ENCODE results near the gene FALEC.
"Not testable (repeated sequence)": the region's sequence is repeated elsewhere in the genome, so short reads cannot be mapped to it uniquely, and the experiment has no call there.

FALEC gene

DNA sequence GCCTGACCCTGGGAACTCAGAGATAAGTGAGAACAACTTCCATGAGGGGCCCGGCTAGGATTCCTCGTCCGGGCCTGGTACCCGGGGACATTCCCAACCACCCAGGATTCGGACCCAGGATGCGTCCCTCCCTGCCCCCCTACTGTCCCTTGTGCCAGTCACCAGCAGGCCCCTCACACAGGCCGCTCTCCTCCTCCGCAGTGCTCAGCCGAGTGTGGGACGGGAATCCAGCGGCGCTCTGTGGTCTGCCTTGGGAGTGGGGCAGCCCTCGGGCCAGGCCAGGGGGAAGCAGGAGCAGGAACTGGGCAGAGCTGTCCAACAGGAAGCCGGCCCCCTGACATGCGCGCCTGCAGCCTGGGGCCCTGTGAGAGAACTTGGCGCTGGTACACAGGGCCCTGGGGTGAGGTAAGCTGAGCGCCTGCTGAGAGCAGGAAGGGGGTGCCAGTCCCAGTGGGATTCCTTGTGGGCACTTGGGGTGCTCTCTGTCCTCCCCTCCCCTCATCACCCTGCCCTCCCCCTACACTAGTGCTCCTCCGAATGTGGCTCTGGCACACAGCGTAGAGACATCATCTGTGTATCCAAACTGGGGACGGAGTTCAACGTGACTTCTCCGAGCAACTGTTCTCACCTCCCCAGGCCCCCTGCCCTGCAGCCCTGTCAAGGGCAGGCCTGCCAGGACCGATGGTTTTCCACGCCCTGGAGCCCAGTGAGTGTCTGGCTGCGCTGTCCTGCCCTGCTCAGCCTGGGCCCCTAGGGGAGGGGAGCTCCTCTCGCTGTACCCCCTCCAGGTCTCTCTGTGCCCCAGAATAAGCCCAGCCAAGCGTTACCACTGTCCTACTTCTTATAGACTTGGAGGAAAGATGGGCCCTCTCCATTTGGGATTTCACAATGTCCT lies 43.5 kb downstream of the FALEC start:
- DNase-seq (ENCODE audit: low read depth in 2 of 2): no peak

DNA sequence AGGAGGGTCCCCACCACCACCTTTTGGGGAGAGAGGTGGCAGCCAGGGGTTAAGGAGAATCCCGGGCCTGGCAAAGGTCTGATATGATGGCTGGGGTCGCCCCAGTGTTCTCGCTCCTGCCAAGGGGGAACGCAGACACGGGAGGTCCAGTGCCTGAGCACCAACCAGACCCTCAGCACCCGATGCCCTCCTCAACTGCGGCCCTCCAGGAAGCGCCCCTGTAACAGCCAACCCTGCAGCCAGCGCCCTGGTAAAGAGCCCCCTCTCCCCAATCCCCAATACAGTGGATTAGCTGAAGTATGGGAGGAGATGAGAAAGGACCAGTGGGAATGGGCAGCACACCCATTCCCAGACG lies 44.1 kb downstream of the FALEC start:
- no peak for DNase-seq (ENCODE audit: low read depth in 2 of 2)

DNA sequence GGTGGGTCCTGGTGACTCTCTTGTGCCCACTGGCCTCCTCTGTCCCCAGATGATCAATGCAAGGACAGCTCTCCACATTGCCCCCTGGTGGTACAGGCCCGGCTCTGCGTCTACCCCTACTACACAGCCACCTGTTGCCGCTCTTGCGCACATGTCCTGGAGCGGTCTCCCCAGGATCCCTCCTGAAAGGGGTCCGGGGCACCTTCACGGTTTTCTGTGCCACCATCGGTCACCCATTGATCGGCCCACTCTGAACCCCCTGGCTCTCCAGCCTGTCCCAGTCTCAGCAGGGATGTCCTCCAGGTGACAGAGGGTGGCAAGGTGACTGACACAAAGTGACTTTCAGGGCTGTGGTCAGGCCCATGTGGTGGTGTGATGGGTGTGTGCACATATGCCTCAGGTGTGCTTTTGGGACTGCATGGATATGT lies 44.5 kb downstream of the FALEC start:
- peak in 1 of 2 donors; percentile 76 for DNase-seq (ENCODE audit: low read depth in 2 of 2)

DNA sequence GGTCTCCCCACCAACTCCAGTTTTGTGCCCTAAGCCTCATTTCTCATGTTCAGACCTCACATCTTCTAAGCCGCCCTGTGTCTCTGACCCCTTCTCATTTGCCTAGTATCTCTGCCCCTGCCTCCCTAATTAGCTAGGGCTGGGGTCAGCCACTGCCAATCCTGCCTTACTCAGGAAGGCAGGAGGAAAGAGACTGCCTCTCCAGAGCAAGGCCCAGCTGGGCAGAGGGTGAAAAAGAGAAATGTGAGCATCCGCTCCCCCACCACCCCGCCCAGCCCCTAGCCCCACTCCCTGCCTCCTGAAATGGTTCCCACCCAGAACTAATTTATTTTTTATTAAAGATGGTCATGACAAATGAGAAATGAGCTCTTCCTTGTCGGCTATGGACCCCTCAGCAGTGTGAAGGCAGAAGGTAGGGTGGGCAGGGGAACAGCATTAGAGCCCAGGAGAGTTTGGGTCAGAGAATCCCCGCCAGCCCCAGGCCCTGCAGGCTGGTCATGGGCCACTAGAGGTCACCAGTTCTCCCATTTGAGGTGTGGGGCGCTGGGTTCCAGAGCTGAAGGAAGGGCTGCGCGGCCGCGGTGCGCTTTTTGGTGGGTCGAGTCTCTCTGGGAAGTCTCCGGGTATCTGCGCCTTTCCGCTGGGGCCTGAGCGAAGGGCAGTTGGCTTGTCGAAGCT lies 45.2 kb downstream of the FALEC start:
- peak; percentile 80 to 85 for DNase-seq (ENCODE audit: low read depth in 2 of 2)

DNA sequence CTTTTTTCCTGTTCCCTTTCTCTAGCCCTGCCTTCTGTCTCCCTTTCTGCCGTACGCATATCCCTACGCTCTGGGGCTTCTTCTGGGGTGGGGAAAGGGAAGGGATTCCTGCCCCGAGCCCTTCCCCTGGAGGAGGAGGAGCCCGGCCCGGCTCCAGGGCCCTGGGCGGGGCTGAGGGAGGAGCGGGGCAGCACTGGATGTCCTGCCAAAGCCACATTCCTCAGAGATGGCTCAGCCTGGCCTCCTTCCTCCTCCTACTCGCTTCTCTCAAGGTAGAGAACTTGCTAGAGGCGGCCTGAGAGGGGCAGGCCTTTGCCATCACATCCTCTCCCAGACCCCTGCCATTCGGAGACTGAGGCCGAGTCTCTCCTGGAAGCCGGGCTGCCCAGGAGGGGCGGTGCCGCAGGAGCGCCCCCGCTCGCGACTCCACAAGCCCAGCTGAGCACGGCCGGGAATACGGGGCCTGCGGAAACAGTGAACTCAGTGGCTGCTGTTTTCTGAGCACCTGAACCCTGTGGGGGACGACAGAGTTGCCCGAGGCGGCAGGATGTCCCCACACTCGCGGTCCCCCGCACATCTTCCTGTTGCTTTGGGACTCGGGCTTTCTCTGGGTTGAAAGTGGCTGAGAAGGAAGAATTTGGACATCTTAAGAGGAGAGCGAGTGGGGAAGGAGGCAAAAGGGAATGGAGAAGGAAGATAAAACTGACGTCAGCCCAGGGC lies 45.9 kb downstream of the FALEC start:
- DNase-seq (ENCODE audit: low read depth in 2 of 2): peak in 1 of 2 donors; percentile 67

DNA sequence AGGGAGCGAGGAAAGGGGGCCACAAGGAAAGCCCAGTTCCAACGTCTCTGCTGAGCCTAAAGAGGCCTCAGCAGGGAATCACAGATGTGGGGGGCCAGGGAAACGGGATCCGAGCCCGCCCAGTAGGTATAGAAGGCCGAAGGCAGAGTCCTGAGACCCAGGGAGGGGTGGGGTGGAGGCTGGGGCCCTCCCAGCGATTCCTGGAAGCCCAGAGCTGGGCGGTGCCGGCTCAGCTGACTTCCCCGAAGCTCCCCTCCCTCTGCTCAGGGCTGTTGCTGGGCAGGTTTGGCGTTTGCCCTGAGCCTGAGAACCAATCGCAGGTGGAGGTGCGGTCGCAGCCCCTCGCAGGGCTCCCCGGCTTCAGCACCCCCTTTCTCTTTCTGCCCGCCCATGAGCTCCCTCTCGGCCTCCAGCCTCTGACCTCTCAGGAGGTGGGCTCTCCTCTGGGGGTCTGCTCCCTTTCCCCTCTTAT lies 46.5 kb downstream of the FALEC start:
- DNase-seq (ENCODE audit: low read depth in 2 of 2): peak; percentile 85 to 89

DNA sequence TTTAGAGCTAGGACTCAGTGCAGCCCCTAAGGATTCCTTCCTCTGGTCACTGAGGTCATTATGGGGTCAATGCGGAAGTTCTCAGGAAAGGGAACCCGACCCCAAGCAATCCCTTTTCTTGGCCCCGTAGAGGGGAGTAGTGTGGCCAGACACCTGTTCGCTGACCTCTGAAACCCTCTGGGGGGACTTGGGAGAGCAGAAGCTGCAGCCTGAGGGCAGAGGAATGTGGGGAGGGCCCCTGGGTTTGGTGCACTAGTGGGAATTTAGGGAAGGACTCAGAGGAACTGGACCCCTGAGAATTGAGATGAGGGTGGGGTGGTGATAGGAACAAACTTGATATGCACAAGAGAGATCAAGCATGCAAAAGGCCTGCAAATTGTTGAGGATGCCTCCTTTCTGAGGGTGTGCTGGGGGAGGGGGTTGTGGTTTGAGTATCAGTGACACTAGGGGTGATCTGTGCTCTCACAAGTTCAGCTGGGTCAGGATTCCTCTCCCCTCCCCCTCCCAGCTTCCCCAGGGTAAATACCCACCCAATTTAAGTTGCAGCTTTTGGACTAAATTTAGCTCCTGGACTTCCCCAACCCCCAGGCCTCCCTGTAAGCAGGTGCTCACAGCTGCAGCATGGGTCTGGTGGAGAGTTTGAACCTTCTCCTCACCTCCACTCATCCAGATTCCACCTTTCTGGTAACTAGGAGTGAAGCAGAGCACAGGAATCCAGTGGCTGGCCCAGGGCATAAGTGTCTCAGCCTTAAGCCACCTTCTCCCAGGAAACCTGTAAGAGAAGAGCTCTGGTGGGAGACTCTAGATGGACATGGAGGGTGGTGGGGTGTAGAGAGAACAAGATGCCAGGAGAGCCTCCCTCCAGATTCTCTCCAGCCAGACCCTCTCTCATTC lies 47.1 kb downstream of the FALEC start:
- peak; percentile 75 to 77 for DNase-seq (ENCODE audit: low read depth in 2 of 2)

DNA sequence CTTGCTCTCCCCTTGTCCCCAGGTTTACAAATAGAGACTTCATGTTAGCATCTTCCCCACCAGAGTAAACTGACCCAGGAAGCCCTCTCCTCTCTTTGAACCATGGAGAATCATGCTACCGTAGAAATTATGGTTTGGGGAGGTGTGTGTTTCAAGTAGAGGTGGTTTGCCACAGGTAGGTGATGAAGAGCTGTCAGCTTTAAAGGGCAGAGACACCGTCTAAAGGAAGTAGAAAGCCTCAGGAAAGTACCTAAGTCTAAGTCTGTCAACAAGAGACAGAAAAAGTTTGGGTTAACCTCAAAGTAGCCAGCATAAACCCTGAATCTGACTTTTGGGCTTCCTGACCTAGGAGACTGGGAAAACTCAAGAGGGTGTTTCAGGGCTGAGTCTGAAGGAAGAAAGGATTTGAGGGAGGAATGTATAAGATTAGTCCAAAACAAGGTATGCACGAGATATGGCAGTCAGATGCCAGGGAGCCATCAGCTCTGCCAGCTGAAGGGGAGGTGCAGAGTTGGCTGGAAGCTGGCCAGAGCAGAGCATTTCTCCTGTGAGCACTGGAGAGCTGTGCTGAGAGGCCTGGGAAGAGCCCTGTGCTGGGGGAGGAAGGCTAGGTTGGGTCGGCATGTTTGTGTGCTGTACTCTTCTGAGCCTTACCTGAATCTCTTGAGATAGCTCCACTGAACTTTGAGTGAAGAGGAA lies 47.9 kb downstream of the FALEC start:
- no peak for DNase-seq (ENCODE audit: low read depth in 2 of 2)

DNA sequence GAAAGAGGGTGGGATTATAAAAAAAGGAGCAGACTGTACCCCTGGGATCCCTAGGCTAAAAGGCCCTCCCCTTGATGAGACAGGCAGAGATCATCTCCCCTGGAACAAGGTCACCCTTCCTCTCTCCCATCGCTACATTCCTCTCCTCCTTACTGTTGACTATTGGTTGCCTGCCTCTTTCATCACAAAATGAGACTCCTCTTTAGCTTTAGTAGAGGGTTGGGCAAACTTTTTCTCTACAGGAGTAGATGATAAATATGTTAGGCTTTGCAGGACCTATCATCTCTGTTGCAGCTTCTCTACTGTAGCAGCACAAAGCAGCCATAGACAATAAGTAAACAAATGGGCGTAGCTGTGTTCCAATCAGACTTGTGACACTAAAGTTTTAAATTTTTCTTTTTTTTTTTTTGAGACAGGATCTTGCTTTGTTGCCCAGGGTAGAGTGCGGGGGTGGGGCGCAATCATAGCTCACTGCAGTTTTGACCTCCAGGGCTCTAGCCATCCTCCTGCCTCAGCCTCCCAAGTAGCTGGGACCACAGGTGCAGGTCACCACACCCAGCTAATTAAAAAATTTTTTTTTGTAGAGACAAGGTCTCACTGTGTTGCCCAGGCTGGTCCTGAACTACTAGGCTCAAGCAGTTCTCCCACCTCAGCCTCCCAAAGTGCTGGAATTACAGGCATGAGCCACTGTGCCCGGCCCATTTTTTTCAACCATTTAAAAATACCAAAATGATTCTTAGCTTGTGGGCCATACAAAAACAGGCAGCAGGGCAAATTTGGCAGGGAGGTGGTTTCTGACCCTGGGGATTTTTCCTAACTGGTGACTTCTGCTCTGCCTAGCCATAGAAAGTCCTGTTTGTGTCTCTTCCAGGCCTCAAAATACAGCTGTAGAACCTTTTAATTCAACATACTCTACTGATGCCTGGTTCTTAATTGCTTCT lies 48.8 kb downstream of the FALEC start:
- no peak for DNase-seq (ENCODE audit: low read depth in 2 of 2)

DNA sequence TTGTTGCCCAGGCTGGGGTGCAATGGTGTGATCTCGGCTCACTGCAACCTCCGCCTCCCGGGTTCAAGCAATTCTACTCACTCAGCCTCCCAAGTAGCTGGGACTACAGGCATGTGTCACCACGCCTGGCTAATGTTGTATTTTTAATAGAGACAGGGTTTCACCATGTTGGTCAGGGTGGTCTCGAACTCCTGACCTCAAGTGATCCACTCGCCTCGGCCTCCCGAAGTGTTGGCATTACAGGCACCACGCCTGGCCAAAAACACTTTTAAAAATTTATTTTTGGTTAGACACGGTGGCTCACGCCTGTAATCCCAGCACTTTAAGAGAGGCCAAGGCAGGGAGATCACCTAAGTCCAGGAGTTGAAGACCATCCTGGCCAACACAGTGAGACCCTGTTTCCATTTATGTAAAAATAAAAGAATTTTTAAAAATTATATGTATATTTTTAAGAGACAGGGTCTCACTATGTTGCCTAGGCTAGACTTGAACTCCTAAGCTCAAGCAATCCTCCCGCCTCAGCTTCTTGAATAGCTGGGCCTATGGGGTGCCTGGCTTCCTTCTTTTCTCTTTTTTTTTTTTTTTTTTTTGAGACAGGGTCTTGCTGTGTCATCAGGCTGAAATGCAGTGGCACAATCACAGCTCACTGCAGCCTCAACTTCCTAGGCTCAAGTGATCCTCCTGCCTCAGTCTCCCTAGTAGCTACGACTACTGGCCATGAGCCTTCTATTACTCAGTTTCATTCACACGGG lies 49.9 kb downstream of the FALEC start:
- not testable (repeated sequence) for DNase-seq (ENCODE audit: low read depth in 2 of 2)

DNA sequence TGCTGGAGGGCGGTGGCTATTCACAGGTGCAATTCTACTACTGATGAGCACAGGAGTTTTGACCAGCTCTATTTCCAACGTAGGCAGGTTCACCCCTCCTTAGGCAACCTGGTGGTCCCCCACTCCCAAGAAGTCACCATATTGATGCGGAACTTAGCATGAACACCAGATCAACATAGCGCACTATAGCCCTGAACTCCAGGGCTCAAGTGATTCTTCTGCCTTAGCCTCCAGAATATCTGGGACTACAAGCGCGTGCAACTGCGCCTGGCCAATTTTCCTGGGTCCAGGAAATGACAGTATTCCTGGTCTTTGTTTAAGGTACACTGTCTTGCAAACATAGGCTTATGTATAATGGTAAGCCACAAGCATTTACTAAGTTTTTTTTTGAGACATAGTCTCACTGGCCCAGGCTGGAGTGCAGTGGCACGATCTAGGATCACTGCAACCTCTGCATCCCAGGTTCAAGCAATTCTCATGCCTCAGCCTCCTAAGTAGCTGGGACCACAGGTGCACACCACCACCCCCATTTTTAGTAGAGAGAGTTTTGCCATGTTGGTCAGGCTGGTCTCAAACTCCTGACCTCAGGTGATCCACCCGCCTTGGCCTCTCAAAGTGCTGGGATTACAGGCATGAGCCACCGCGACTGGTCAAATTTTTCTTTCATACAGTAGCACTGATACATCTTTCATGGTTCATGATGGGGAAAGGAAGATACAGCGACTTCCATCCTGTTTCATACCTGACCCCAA lies 51.2 kb downstream of the FALEC start:
- no peak for DNase-seq (ENCODE audit: low read depth in 2 of 2)

DNA sequence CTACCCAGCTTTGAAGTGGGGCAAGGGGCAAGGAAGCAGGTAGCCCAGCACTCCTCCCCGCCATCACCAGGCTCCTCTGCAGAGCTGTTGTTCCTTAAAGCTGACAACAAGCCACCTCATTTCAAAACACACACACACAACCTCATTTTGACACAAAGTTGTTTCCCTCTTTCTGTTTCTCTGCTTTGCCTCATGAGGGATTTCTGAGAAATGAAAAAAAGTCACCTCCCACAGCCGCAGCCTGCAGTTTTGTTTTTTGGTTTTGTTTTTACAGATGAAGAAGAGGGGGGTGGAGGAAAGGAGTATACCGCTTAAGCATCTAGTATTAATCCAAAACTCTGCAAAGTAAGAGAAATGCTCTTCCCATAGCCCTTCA lies 51.8 kb downstream of the FALEC start:
- peak in 1 of 2 donors; percentile 47 for DNase-seq (ENCODE audit: low read depth in 2 of 2)

DNA sequence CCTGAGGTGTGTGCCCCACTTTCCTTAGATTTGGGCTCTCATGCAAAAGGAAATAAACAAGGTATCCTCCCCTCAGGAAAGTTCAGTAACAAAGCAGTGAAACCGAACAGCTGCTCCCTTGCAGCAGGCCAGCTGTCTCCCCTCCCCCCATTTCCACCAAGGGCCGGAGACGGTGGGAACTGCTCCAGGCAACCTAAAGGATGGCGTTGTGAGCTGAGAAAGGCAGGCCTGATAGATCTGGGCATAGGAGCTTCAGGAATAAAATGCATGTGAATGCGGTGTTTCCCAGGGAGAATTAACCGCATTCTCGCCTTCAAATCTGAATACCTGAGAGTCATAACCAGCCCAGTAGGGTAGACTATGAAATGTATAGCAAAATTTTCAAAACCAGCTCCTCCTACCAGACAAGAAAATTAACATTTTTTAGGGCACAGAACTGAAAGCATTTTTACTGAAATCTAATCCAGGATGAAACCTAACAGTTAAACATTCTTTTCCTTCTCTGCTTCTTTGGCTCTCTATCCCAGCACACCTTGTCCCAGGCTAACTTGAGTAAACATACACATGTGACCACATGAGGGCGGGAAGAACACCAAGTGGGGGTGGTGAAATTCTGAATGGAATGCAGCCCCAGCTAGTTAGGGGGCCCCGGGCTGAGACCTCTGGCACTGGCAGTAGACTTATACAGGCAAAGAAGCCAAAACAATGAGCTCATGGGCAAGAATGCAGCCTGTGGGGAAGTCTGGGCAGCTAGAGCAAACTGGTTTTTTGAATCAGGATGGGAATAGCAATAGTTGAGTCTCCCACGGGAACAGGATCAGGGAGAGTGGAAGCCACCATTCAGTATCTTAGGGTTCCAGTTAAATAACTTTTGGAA lies 52.4 kb downstream of the FALEC start:
- DNase-seq (ENCODE audit: low read depth in 2 of 2): no peak

DNA sequence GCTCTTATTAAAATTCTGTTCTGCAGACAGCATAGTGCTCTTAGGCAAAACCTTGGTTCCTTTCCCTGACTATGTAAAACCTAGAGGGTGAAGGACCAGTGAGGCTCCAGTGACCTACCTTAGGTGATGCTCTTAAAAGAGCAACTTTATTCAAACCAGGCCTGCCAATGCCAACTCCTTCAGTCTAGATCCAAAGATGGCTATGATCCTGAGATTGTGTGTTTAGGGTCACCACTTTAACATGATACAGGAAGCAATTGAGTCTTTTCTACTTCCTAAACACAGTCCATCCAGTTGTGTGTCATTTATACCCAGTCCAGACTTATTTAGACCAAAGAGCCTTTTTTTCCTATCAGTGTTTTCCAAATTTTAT lies 53.0 kb downstream of the FALEC start:
- DNase-seq (ENCODE audit: low read depth in 2 of 2): no peak

DNA sequence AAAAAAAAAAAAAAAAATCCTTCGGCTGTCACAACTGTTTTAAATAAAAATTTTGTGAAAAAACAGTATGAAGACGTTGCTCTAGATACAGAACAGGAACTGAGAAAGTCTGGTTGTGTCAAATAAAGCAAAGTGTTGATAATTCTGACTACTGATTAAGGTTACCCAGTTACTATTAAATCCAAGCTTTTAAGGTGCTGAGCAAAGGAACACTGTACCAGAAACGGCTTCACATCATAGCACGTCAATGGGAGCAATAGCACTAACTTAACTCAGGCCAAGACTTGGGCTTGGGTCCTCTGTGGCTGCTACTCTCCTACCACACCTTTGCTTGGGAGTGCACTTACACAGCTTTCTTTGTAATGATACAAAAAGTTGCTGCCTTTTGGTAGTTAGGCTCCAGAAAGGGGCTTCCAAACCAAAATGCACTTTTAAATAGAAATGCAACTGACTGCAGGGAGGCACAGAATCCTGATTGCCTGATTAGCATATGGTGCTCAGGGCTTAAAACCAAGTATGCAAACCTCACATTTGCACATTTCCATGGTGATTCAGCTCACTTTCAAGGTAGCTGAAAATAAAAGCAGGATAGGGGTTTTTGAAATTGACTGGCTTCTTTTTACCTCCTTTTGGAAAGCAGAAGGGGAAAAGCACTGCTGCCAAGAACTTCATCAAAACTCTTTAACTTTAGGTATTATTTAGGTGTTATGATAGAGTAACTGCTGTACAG lies 57.5 kb downstream of the FALEC start:
- DNase-seq (ENCODE audit: low read depth in 2 of 2): no peak

DNA sequence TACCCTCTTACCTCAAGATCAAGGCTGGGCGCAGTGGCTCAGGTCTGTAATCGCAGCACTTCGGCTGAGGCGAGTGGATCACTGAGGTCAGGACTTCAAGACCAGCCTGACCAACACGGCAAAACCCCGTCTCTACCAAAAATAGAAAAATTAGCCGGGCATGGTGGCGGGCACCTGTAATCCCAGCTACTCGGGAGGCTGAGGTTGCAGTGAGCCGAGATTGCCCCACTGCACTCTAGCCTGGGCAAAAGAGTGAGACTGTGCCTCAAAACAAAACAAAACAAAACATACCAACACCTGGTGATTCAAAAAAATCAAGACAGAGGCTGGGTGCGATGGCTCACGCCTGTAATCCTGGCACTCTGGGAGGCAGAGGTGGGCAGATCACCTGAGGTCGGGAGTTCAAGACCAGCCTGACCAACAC lies 58.1 kb downstream of the FALEC start:
- DNase-seq (ENCODE audit: low read depth in 2 of 2): not testable (repeated sequence)
